ENCODE results near the gene MRO.

DNA sequence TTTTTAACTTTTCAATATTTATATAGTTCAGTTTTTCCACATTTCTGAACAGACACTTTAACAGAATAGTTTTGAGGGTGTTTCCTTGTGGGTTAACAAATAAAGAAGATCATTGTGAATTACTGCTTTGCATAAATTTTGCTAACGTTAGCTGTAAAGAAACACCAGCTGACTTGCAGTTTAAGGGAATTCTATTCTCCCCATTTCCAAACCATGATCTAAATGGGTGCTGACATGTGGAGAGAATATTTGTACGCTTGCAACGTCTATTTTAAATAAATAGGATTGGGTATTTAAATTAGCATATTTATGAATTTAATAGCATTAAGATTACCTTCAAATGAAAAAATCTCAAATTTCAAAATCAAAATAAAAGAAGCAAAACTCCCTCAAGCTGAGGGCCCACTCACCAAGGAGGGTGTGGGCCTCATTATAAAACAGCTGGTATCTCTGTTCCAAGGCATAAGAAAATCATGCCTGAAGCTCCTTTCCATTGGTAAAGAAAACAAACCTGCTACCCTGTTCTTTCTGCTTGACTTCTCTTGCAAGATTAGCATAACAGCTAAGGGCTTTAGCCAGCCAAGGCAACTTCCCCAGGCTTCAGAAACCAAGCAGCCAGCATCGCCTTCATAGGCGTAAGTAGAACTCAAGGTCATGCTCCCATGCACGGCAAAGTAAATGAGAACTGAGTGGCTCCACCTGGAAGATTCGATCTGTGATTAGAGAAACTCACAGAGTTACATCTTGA lies 3.2 kb downstream of the MRO start:
- no peak for TF ChIP-seq RARB (CRISPR knock-in tag; IDR thresholded peaks at IDR 0.05)
- no peak for TF ChIP-seq ZFP30 (CRISPR knock-in tag; IDR thresholded peaks at IDR 0.05)
- TF ChIP-seq, protein P1, sequence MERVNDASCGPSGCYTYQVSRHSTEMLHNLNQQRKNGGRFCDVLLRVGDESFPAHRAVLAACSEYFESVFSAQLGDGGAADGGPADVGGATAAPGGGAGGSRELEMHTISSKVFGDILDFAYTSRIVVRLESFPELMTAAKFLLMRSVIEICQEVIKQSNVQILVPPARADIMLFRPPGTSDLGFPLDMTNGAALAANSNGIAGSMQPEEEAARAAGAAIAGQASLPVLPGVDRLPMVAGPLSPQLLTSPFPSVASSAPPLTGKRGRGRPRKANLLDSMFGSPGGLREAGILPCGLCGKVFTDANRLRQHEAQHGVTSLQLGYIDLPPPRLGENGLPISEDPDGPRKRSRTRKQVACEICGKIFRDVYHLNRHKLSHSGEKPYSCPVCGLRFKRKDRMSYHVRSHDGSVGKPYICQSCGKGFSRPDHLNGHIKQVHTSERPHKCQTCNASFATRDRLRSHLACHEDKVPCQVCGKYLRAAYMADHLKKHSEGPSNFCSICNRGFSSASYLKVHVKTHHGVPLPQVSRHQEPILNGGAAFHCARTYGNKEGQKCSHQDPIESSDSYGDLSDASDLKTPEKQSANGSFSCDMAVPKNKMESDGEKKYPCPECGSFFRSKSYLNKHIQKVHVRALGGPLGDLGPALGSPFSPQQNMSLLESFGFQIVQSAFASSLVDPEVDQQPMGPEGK (CRISPR knock-in tag; IDR thresholded peaks at IDR 0.05; ENCODE audit: borderline replicate concordance), result no peak
- TF ChIP-seq ZNF565 (CRISPR knock-in tag; conservative IDR thresholded peaks at IDR 0.05; ENCODE audit: low read depth), result no peak
- TF ChIP-seq SNAI2 (CRISPR knock-in tag; IDR thresholded peaks at IDR 0.05), result no peak
- TF ChIP-seq ARNTL (CRISPR knock-in tag; IDR thresholded peaks at IDR 0.05; ENCODE audit: borderline replicate concordance, low read depth), result no peak
- TF ChIP-seq, protein P2, sequence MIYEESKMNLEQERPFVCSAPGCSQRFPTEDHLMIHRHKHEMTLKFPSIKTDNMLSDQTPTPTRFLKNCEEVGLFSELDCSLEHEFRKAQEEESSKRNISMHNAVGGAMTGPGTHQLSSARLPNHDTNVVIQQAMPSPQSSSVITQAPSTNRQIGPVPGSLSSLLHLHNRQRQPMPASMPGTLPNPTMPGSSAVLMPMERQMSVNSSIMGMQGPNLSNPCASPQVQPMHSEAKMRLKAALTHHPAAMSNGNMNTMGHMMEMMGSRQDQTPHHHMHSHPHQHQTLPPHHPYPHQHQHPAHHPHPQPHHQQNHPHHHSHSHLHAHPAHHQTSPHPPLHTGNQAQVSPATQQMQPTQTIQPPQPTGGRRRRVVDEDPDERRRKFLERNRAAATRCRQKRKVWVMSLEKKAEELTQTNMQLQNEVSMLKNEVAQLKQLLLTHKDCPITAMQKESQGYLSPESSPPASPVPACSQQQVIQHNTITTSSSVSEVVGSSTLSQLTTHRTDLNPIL (CRISPR knock-in tag; IDR thresholded peaks at IDR 0.05; ENCODE audit: low read depth), result no peak
